ENCODE measurements around the gene CAPRIN2.

DNA sequence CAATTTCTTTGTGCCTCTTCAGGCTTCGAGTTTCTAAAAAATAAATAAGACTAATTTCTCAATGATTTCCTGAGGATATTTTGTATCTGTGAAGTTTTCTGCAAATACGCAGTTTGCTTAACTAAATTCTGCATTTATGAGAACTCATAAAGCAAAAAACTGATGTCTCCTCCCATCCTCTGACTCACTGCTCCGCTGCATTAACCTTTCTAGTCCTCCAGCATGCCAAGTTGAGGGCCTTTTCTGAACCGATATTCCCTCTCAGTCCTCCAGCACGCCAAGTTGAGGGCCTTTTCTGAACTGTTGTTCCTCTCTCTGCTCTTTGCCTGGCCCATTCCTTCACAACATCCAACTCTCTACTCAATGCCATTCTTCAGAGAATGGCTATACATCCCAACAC, 62.3 kb downstream of the CAPRIN2 start:
- TF ChIP-seq CTCF (IDR thresholded peaks at IDR 0.05) (no peak), POLR2A (IDR thresholded peaks at IDR 0.05) (no peak)
